Neural progenitor cell (in vitro differentiated cells): ENCODE results near the gene IL17RB. TPM values are rescaled to one million over a fixed set of nuclear protein-coding genes. Genes with fewer than 3 reads are reported as not detected.

Experiments
- DNase-seq: peaks from one replicate; pipeline ENCODE4 v3.0.0-alpha.2; 2016; ENCODE audit warnings: low spot score
- H2AFZ ChIP-seq: fragments of 200-600 bp; sonication (generic); replicated peaks from 2 replicates; pipeline ENCODE4 v1.6.1; 2016; ENCODE audit warnings: antibody characterized with exemption
- H3F3A ChIP-seq: fragments of 200-600 bp; sonication (generic); 2 replicates; pipeline ENCODE4 v1.6.1; 2016; ENCODE audit warnings: antibody characterized with exemption, low read depth
- H3K27ac ChIP-seq: fragments of 200-600 bp; sonication (generic); 2 replicates; pipeline ENCODE4 v1.5.1; 2016; ENCODE audit warnings: mild to moderate bottlenecking
- H3K27me3 ChIP-seq: fragments of 200-600 bp; sonication (generic); 2 replicates; pipeline ENCODE4 v1.6.1; 2016; ENCODE audit warnings: mild to moderate bottlenecking, moderate library complexity
- H3K36me3 ChIP-seq: fragments of 200-600 bp; sonication (generic); 2 replicates; pipeline ENCODE4 v1.5.1; 2016
- H3K4me1 ChIP-seq: fragments of 200-600 bp; sonication (generic); 2 replicates; pipeline ENCODE4 v1.6.1; 2016; ENCODE audit warnings: mixed run types
- H3K4me2 ChIP-seq: fragments of 200-600 bp; sonication (generic); 2 replicates; pipeline ENCODE4 v1.6.1; 2016
- H3K4me3 ChIP-seq: fragments of 200-600 bp; sonication (generic); 2 replicates; pipeline ENCODE4 v1.5.1; 2016
- H3K79me2 ChIP-seq: fragments of 200-600 bp; sonication (generic); 2 replicates; pipeline ENCODE4 v1.6.1; 2016; ENCODE audit warnings: low read depth
- H3K9ac ChIP-seq: fragments of 200-600 bp; sonication (generic); 2 replicates; pipeline ENCODE4 v1.6.1; 2016
- H3K9me3 ChIP-seq: fragments of 200-600 bp; sonication (generic); 2 replicates; pipeline ENCODE4 v1.5.1; 2016; ENCODE audit warnings: low read depth
- H4K20me1 ChIP-seq: fragments of 200-600 bp; sonication (generic); 2 replicates; pipeline ENCODE4 v1.6.1; 2016; ENCODE audit warnings: low read depth
- H3K27ac Mint-ChIP-seq: 3 replicates; pipeline ENCODE4 v1.8.0; 2021; ENCODE audit warnings: mixed read lengths
- H3K27me3 Mint-ChIP-seq: 2 replicates; pipeline ENCODE4 v1.8.0; 2022; ENCODE audit warnings: low read depth, mild to moderate bottlenecking, inconsistent platforms, moderate library complexity, mixed read lengths; ENCODE audit not compliant: insufficient read depth
- H3K36me3 Mint-ChIP-seq: 3 replicates; pipeline ENCODE4 v1.8.0; 2021; ENCODE audit warnings: mixed read lengths
- H3K4me1 Mint-ChIP-seq: 3 replicates; pipeline ENCODE4 v1.8.0; 2021; ENCODE audit warnings: mixed read lengths
- H3K4me3 Mint-ChIP-seq: 3 replicates; pipeline ENCODE4 v1.8.0; 2021; ENCODE audit warnings: mild to moderate bottlenecking, moderate library complexity, mixed read lengths
- H3K9me3 Mint-ChIP-seq: 3 replicates; pipeline ENCODE4 v1.8.0; 2020; ENCODE audit warnings: mixed read lengths
- CTCF ChIP-seq: fragments of 200-600 bp; sonication (generic); IDR thresholded peaks from 2 replicates; pipeline ENCODE4 v1.5.1; 2017; ENCODE audit warnings: antibody characterized with exemption, mild to moderate bottlenecking
- EZH2 ChIP-seq: fragments of 200-600 bp; sonication (generic); IDR thresholded peaks from 2 replicates; pipeline ENCODE4 v1.6.1; 2017; ENCODE audit warnings: antibody characterized with exemption, mild to moderate bottlenecking, moderate library complexity
- EZH2phosphoT487 ChIP-seq: fragments of 200-600 bp; sonication (generic); IDR thresholded peaks from 2 replicates; pipeline ENCODE4 v1.6.1; 2017; ENCODE audit warnings: antibody characterized with exemption
- total RNA-seq: library from RNA; depleted of rRNA; stranded (reverse); fragments of >200 nt; gene quantifications from 2 replicates; pipeline ENCODE4 v1.2.3, GENCODE V29; 2015; ENCODE audit warnings: low replicate concordance

IL17RB gene
- total RNA-seq, 1 donor from 2014 or later: 3.4 TPM

- Histone ChIP-seq H3K79me2 (no peaks in the 10 kb centered on the region), H3K4me3 (no peak overlapping the region), H3K27ac (no peak overlapping the region), H2AFZ (no peak overlapping the region), H3K36me3 (no peaks in the 10 kb centered on the region), H3F3A (no peaks in the 10 kb centered on the region), H4K20me1 (peaks cover 4% of the 10 kb centered on the region), H3K9me3 (no peaks in the 10 kb centered on the region), H3K27me3 (no peaks in the 10 kb centered on the region), H3K9ac (no peak overlapping the region), H3K4me2 (no peak overlapping the region), H3K4me1 (no peaks in the 10 kb centered on the region)
- peaks cover 13% of the 10 kb centered on the region for H3K4me1 Mint-ChIP-seq
- H3K27ac Mint-ChIP-seq: no peak overlapping the region
- H3K4me3 Mint-ChIP-seq: no peak overlapping the region
- peaks cover 3% of the 10 kb centered on the region for H3K27me3 Mint-ChIP-seq
- DNase-seq: no peak
- H3K9me3 Mint-ChIP-seq: no peaks in the 10 kb centered on the region
- peaks cover 3% of the 10 kb centered on the region for H3K36me3 Mint-ChIP-seq
- TF ChIP-seq CTCF (no peak), EZH2 (no peak), EZH2phosphoT487 (no peak)
These were observed 20.3 kb upstream of the IL17RB start for GRCh38 chr3:53826048-53826447.

GRCh38 chr3:53828581-53828980 lies 17.8 kb upstream of the IL17RB start:
- H3K36me3 ChIP-seq: no peaks in the 10 kb centered on the region
- H3K27ac Mint-ChIP-seq: no peak overlapping the region
- no peak overlapping the region for H3K4me2 ChIP-seq
- no peak overlapping the region for H3K9ac ChIP-seq
- H3K4me1 Mint-ChIP-seq: peaks cover 6% of the 10 kb centered on the region
- no peak for DNase-seq
- no peak overlapping the region for H3K4me3 ChIP-seq
- H3K27me3 ChIP-seq: no peaks in the 10 kb centered on the region
- no peaks in the 10 kb centered on the region for H3K9me3 ChIP-seq
- H4K20me1 ChIP-seq: peaks cover 4% of the 10 kb centered on the region
- H3K9me3 Mint-ChIP-seq: no peaks in the 10 kb centered on the region
- no peaks in the 10 kb centered on the region for H3K4me1 ChIP-seq
- peaks cover 3% of the 10 kb centered on the region for H3K27me3 Mint-ChIP-seq
- H3K4me3 Mint-ChIP-seq: no peak overlapping the region
- H3K27ac ChIP-seq: no peak overlapping the region
- TF ChIP-seq EZH2: no peak
- H2AFZ ChIP-seq: no peak overlapping the region
- H3K79me2 ChIP-seq: no peaks in the 10 kb centered on the region
- H3K36me3 Mint-ChIP-seq: peaks cover 3% of the 10 kb centered on the region
- no peaks in the 10 kb centered on the region for H3F3A ChIP-seq

GRCh38 chr3:53829605-53830004 lies 16.8 kb upstream of the IL17RB start:
- TF ChIP-seq CTCF (no peak), EZH2 (no peak), EZH2phosphoT487 (no peak)
- Histone ChIP-seq H2AFZ (no peak overlapping the region), H3K4me2 (no peak overlapping the region), H3K9me3 (no peaks in the 10 kb centered on the region), H4K20me1 (peaks cover 4% of the 10 kb centered on the region), H3K79me2 (no peaks in the 10 kb centered on the region), H3K27me3 (no peaks in the 10 kb centered on the region), H3K36me3 (no peaks in the 10 kb centered on the region), H3K4me1 (no peaks in the 10 kb centered on the region), H3K9ac (no peak overlapping the region), H3F3A (no peaks in the 10 kb centered on the region), H3K27ac (no peak overlapping the region), H3K4me3 (no peak overlapping the region)
- Mint-ChIP-seq H3K4me3 (no peak overlapping the region), H3K27me3 (peaks cover 3% of the 10 kb centered on the region), H3K27ac (no peak overlapping the region), H3K9me3 (no peaks in the 10 kb centered on the region), H3K4me1 (no peaks in the 10 kb centered on the region), H3K36me3 (peaks cover 3% of the 10 kb centered on the region)
- DNase-seq: no peak

GRCh38 chr3:53830944-53831343 lies 15.4 kb upstream of the IL17RB start:
- no peak overlapping the region for H3K27ac ChIP-seq
- H3K4me1 Mint-ChIP-seq: no peaks in the 10 kb centered on the region
- H3K9me3 ChIP-seq: no peaks in the 10 kb centered on the region
- H3K36me3 Mint-ChIP-seq: peaks cover 3% of the 10 kb centered on the region
- H3K27me3 ChIP-seq: no peaks in the 10 kb centered on the region
- TF ChIP-seq EZH2phosphoT487 (no peak), CTCF (no peak), EZH2 (no peak)
- H3K79me2 ChIP-seq: no peaks in the 10 kb centered on the region
- no peaks in the 10 kb centered on the region for H3K9me3 Mint-ChIP-seq
- H2AFZ ChIP-seq: no peak overlapping the region
- no peak overlapping the region for H3K9ac ChIP-seq
- no peak overlapping the region for H3K4me3 ChIP-seq
- no peaks in the 10 kb centered on the region for H3K4me1 ChIP-seq
- no peak for DNase-seq
- H3K27ac Mint-ChIP-seq: no peak overlapping the region
- H3K4me2 ChIP-seq: no peak overlapping the region
- H3K36me3 ChIP-seq: no peaks in the 10 kb centered on the region
- H3K4me3 Mint-ChIP-seq: no peak overlapping the region
- no peaks in the 10 kb centered on the region for H3F3A ChIP-seq
- peaks cover 6% of the 10 kb centered on the region for H3K27me3 Mint-ChIP-seq
- peaks cover 4% of the 10 kb centered on the region for H4K20me1 ChIP-seq
